Measurements from ENCODE around the gene PHACTR4. TPM values are rescaled to one million over a fixed set of nuclear protein-coding genes. Genes with fewer than 3 reads are reported as not detected.
A peak's percentile ranks its signal among the peaks of the same experiment; 100 is the strongest.

PHACTR4 gene
- total RNA-seq, 2 experiments from 2014 or later: 24.8 to 25.7 TPM

GRCh38 chr1:28480308-28480707 is 110.8 kb downstream of the PHACTR4 start:
- Mint-ChIP-seq H3K9me3 (no peaks in the 10 kb centered on the region), H3K4me3 (no peak overlapping the region), H3K27ac (no peak overlapping the region), H3K36me3 (ENCODE audit: low read depth) (peaks cover 29% of the 10 kb centered on the region), H3K4me1 (no peaks in the 10 kb centered on the region), H3K27me3 (no peaks in the 10 kb centered on the region)
- no peak for DNase-seq
- POLR2A ChIA-PET: no interaction called here
- CTCF ChIA-PET: no interaction called here

- Mint-ChIP-seq H3K27ac (no peak overlapping the region), H3K9me3 (no peaks in the 10 kb centered on the region), H3K36me3 (ENCODE audit: low read depth) (peaks cover 22% of the 10 kb centered on the region), H3K4me3 (no peak overlapping the region), H3K27me3 (no peaks in the 10 kb centered on the region), H3K4me1 (no peaks in the 10 kb centered on the region)
- ChIA-PET POLR2A (no interaction called here), CTCF (no interaction called here)
- no peak for DNase-seq
Measured at GRCh38 chr1:28482138-28482537, 112.6 kb downstream of the PHACTR4 start.

GRCh38 chr1:28482702-28483101 is 113.2 kb downstream of the PHACTR4 start:
- H3K9me3 Mint-ChIP-seq: no peaks in the 10 kb centered on the region
- DNase-seq: no peak
- H3K4me3 Mint-ChIP-seq: no peak overlapping the region
- H3K4me1 Mint-ChIP-seq: no peaks in the 10 kb centered on the region
- H3K36me3 Mint-ChIP-seq (ENCODE audit: low read depth): peaks cover 19% of the 10 kb centered on the region
- ChIA-PET POLR2A (no interaction called here), CTCF (no interaction called here)
- H3K27ac Mint-ChIP-seq: no peak overlapping the region
- H3K27me3 Mint-ChIP-seq: no peaks in the 10 kb centered on the region

GRCh38 chr1:28494737-28495136 is 125.2 kb downstream of the PHACTR4 start:
- Mint-ChIP-seq H3K36me3 (ENCODE audit: low read depth) (peaks cover 31% of the 10 kb centered on the region), H3K27ac (peak overlapping the region; percentile 9), H3K4me3 (no peak overlapping the region), H3K4me1 (peaks cover 5% of the 10 kb centered on the region), H3K9me3 (no peaks in the 10 kb centered on the region), H3K27me3 (no peaks in the 10 kb centered on the region)
- POLR2A ChIA-PET: interaction anchor here (1.7 kb wide), 1 partner anchor 11 kb away, joined by 8 read pairs; the partner anchor contains the start of gene RCC1
- CTCF ChIA-PET: interaction anchor here (0.9 to 1.1 kb wide), 2 partner anchors 59 to 246 kb away, joined by 3 read pairs; no protein-coding TSS in a partner anchor
- DNase-seq: no peak

GRCh38 chr1:28499553-28499952 is 130.0 kb downstream of the PHACTR4 start:
- POLR2A ChIA-PET: no interaction called here
- DNase-seq: no peak
- H3K9me3 Mint-ChIP-seq: no peaks in the 10 kb centered on the region
- peaks cover 17% of the 10 kb centered on the region for H3K36me3 Mint-ChIP-seq (ENCODE audit: low read depth)
- H3K27me3 Mint-ChIP-seq: no peaks in the 10 kb centered on the region
- no peak overlapping the region for H3K4me3 Mint-ChIP-seq
- peaks cover 9% of the 10 kb centered on the region for H3K4me1 Mint-ChIP-seq
- CTCF ChIA-PET: interaction anchor here (0.6 kb wide), 1 partner anchor 943 kb away, joined by 3 read pairs; no protein-coding TSS in a partner anchor
- no peak overlapping the region for H3K27ac Mint-ChIP-seq

- H3K27me3 Mint-ChIP-seq: no peaks in the 10 kb centered on the region
- POLR2A ChIA-PET: no interaction called here
- DNase-seq: no peak
- peaks cover 13% of the 10 kb centered on the region for H3K4me1 Mint-ChIP-seq
- H3K36me3 Mint-ChIP-seq (ENCODE audit: low read depth): peaks cover 16% of the 10 kb centered on the region
- CTCF ChIA-PET: no interaction called here
- H3K4me3 Mint-ChIP-seq: no peak overlapping the region
- H3K27ac Mint-ChIP-seq: no peak overlapping the region
- no peaks in the 10 kb centered on the region for H3K9me3 Mint-ChIP-seq
Measured at GRCh38 chr1:28501925-28502324, 132.4 kb downstream of the PHACTR4 start.

GRCh38 chr1:28503117-28503516 is 133.6 kb downstream of the PHACTR4 start:
- CTCF ChIA-PET: interaction anchor here (0.7 to 1.3 kb wide), 2 partner anchors 91 to 234 kb away, joined by 4 to 5 read pairs; partner anchors contain the start of gene YTHDF2

GRCh38 chr1:28505406-28506187 is 136.1 kb downstream of the PHACTR4 start, which contains the start of gene RCC1:
Gene RCC1 (plus strand): TSS chr1:28506043. CDS start chr1:28529867, 23,824 bp downstream.
- Mint-ChIP-seq H3K4me1 (peaks cover 42% of the 10 kb centered on the region), H3K27me3 (no peaks in the 10 kb centered on the region), H3K9me3 (no peaks in the 10 kb centered on the region), H3K36me3 (ENCODE audit: low read depth) (peaks cover 53% of the 10 kb centered on the region), H3K4me3 (peak within 1 kb of the TSS; percentile 98), H3K27ac (peak within 1 kb of the TSS; percentile 97)
- CTCF ChIA-PET: interaction anchor here (1.2 to 2.7 kb wide), 4 partner anchors 95 to 257 kb away, joined by 3 to 9 read pairs (median 8); no protein-coding TSS in a partner anchor
- POLR2A ChIA-PET: interaction anchor here (0.7 to 14.5 kb wide), 24 partner anchors 11 to 676 kb away, joined by 3 to 264 read pairs (median 6); partner anchors contain the start of genes EYA3, GMEB1, MED18 and PHACTR4
- DNase-seq: peak; percentile 97

More at GRCh38 chr1:28503117-28503516, 133.6 kb downstream of the PHACTR4 start:
- H3K27ac Mint-ChIP-seq: no peak overlapping the region
- peaks cover 28% of the 10 kb centered on the region for H3K36me3 Mint-ChIP-seq (ENCODE audit: low read depth)
- no peaks in the 10 kb centered on the region for H3K9me3 Mint-ChIP-seq
- no peaks in the 10 kb centered on the region for H3K27me3 Mint-ChIP-seq
- no peak overlapping the region for H3K4me3 Mint-ChIP-seq
- H3K4me1 Mint-ChIP-seq: peaks cover 17% of the 10 kb centered on the region
- POLR2A ChIA-PET: no interaction called here
- no peak for DNase-seq

- no peaks in the 10 kb centered on the region for H3K9me3 Mint-ChIP-seq
- H3K27me3 Mint-ChIP-seq: no peaks in the 10 kb centered on the region
- H3K4me1 Mint-ChIP-seq: peaks cover 47% of the 10 kb centered on the region
- peak overlapping the region; percentile 97 for H3K27ac Mint-ChIP-seq
- DNase-seq: no peak
- peak overlapping the region; percentile 98 for H3K4me3 Mint-ChIP-seq
- ChIA-PET CTCF (interaction anchor here (0.6 to 2.7 kb wide), 6 partner anchors 75 to 1706 kb away, joined by 3 to 9 read pairs (median 6); no protein-coding TSS in a partner anchor), POLR2A (interaction anchor here (0.6 to 14.5 kb wide), 18 partner anchors 11 to 983 kb away, joined by 3 to 264 read pairs (median 10); partner anchors contain the start of genes EYA3, GMEB1, MED18 and PHACTR4)
- peaks cover 64% of the 10 kb centered on the region for H3K36me3 Mint-ChIP-seq (ENCODE audit: low read depth)
Measured at GRCh38 chr1:28506907-28507246, 137.3 kb downstream of the PHACTR4 start.

GRCh38 chr1:28507247-28507645 is 137.7 kb downstream of the PHACTR4 start:
- no peaks in the 10 kb centered on the region for H3K9me3 Mint-ChIP-seq
- H3K4me1 Mint-ChIP-seq: peaks cover 49% of the 10 kb centered on the region
- CTCF ChIA-PET: interaction anchor here (0.6 to 2.7 kb wide), 9 partner anchors 11 to 1706 kb away, joined by 3 to 9 read pairs (median 5); partner anchors contain the start of gene TAF12
- peaks cover 68% of the 10 kb centered on the region for H3K36me3 Mint-ChIP-seq (ENCODE audit: low read depth)
- POLR2A ChIA-PET: interaction anchor here (0.6 to 14.5 kb wide), 21 partner anchors 11 to 984 kb away, joined by 3 to 264 read pairs (median 9); partner anchors contain the start of genes EYA3, GMEB1, MED18 and PHACTR4
- H3K27ac Mint-ChIP-seq: peak overlapping the region; percentile 97
- H3K27me3 Mint-ChIP-seq: no peaks in the 10 kb centered on the region
- DNase-seq: no peak
- H3K4me3 Mint-ChIP-seq: peak overlapping the region; percentile 98

- POLR2A ChIA-PET: interaction anchor here (0.6 to 14.5 kb wide), 21 partner anchors 11 to 674 kb away, joined by 3 to 264 read pairs (median 9); partner anchors contain the start of genes ATP5IF1, EYA3, GMEB1 and MED18
- H3K4me3 Mint-ChIP-seq: peak overlapping the region; percentile 98
- H3K9me3 Mint-ChIP-seq: no peaks in the 10 kb centered on the region
- no peaks in the 10 kb centered on the region for H3K27me3 Mint-ChIP-seq
- no peak for DNase-seq
- peak overlapping the region; percentile 97 for H3K27ac Mint-ChIP-seq
- peaks cover 55% of the 10 kb centered on the region for H3K4me1 Mint-ChIP-seq
- CTCF ChIA-PET: interaction anchor here (0.6 to 2.8 kb wide), 11 partner anchors 10 to 1707 kb away, joined by 3 to 12 read pairs (median 5); partner anchors contain the start of gene TAF12
- peaks cover 74% of the 10 kb centered on the region for H3K36me3 Mint-ChIP-seq (ENCODE audit: low read depth)
Measured at GRCh38 chr1:28507646-28508434, 138.3 kb downstream of the PHACTR4 start.

GRCh38 chr1:28508435-28508754 is 138.9 kb downstream of the PHACTR4 start:
- peaks cover 57% of the 10 kb centered on the region for H3K4me1 Mint-ChIP-seq
- POLR2A ChIA-PET: interaction anchor here (0.7 to 14.5 kb wide), 18 partner anchors 10 to 673 kb away, joined by 3 to 264 read pairs (median 10); partner anchors contain the start of genes ATP5IF1, GMEB1, MED18 and RNU11
- no peaks in the 10 kb centered on the region for H3K27me3 Mint-ChIP-seq
- H3K27ac Mint-ChIP-seq: peak overlapping the region; percentile 97
- H3K4me3 Mint-ChIP-seq: peak overlapping the region; percentile 98
- no peaks in the 10 kb centered on the region for H3K9me3 Mint-ChIP-seq
- no peak for DNase-seq
- H3K36me3 Mint-ChIP-seq (ENCODE audit: low read depth): peaks cover 76% of the 10 kb centered on the region
- CTCF ChIA-PET: interaction anchor here (0.6 to 2.8 kb wide), 8 partner anchors 9 to 260 kb away, joined by 3 to 12 read pairs (median 5); partner anchors contain the start of gene TRNAU1AP

Measured in activated CD4-positive, alpha-beta memory T cell treated with anti-CD3 and anti-CD28 coated beads, Interleukin-2, amount 10 ng/mL, durations not matched to agents 7 days and 5 days (primary cell).